RPMI8226 (cell line): ENCODE results near the gene FRMD8.

Experiments
- DNase-seq: peaks from one replicate; pipeline ENCODE4 v3.0.0-alpha.2; 2015

FRMD8 gene

DNA sequence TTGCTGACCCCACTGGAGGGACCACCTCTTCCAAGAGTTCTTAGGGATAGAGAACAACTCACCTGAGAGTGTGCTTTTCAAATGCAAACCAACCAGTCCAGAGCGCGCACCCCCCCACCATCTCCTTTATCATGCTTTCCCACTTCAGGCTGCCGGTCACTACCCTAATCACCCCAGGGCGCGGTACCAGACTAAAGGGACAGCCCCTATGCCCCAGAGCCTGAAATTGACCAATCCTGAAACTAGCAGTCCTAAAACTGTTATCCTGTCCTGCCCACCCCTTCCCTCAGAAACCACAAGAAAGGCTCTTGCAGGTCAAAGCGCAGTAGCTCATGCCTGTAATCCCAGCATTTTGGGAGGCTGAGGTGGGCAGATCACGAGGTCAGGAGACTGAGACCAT, 73.1 kb downstream of the FRMD8 start:
- DNase-seq: no peak
